ENCODE data around the gene IQSEC1. TPM values are rescaled to one million over a fixed set of nuclear protein-coding genes. Genes with fewer than 3 reads are reported as not detected.
A peak's percentile ranks its signal among the peaks of the same experiment; 100 is the strongest.

Gene IQSEC1
- total RNA-seq, 1 donor from 2014 or later = 31.3 TPM

DNA sequence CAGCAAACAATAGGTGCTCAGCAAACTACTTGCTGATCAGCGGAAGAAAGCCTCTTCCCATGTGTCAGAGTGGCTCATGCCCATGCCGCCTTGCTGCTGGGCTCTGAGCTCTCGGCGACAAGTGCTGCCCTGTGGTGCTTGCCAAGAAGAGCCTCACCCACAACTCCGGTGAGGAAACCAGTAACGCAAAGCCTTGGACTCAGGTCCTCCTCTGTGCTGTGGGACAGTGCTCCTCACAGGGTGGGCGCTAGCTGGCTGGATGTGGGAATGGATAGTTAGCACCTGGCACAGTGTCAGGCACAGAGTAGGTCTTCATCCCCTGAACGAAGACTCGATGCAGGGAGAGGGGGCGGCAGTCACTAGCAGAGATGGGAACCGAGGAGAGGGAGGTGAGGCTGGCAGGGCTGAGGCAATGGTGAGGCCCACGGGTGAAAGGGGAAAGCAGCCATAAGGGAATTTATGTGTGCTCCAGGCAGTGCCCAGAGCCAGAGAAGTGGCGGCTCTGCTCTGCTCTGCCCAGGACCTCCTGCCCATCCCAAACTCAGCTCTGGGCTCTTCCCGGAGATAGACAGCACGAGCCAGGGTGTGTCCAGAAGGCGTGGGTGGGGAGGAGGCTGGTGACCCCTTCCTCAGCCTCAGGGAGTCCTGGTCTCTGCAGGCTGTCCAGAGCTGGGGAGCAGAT, 55.7 kb downstream of the IQSEC1 start:
- no peaks in the 10 kb centered on the region for H3K27me3 Mint-ChIP-seq (ENCODE audit: low read depth)
- no peaks in the 10 kb centered on the region for H3K36me3 Mint-ChIP-seq (ENCODE audit: low read depth)
- no peaks in the 10 kb centered on the region for H3K9me3 Mint-ChIP-seq
- H3K4me1 Mint-ChIP-seq = peaks cover 34% of the 10 kb centered on the region
- peak overlapping the region; percentile 39 for H3K27ac Mint-ChIP-seq (ENCODE audit: unreplicated experiment)
- TF ChIP-seq, protein P1, sequence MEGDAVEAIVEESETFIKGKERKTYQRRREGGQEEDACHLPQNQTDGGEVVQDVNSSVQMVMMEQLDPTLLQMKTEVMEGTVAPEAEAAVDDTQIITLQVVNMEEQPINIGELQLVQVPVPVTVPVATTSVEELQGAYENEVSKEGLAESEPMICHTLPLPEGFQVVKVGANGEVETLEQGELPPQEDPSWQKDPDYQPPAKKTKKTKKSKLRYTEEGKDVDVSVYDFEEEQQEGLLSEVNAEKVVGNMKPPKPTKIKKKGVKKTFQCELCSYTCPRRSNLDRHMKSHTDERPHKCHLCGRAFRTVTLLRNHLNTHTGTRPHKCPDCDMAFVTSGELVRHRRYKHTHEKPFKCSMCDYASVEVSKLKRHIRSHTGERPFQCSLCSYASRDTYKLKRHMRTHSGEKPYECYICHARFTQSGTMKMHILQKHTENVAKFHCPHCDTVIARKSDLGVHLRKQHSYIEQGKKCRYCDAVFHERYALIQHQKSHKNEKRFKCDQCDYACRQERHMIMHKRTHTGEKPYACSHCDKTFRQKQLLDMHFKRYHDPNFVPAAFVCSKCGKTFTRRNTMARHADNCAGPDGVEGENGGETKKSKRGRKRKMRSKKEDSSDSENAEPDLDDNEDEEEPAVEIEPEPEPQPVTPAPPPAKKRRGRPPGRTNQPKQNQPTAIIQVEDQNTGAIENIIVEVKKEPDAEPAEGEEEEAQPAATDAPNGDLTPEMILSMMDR (conservative IDR thresholded peaks at IDR 0.05) = no peak
- H3K4me3 Mint-ChIP-seq = no peak overlapping the region
- no peak for DNase-seq (ENCODE audit: low read depth, low spot score)

DNA sequence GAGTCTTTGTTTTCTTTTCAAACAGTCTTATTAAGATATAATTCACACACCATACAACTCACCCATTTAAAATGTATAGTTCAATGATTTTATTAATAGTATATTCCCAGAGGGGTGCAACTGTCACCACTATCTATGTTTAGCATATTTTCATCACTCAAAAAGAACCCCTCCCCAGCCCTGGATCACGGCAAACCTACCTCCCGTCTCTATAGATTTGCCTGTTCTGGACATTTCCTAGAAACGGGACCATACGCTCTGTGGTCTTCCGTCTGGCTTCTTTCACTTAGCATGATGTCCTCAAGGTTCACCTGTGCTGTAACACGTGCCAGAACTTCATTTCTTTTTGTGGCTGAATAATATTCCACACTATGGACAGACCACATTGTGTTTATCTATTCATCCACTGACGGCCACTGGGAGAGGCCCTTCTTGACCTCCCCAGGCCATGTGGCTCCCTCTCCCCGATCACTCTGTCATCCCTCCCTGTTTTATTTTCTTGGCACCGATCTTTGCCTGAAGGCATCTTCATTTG, 56.4 kb downstream of the IQSEC1 start:
- Mint-ChIP-seq H3K4me3 (no peak overlapping the region), H3K4me1 (peaks cover 32% of the 10 kb centered on the region), H3K9me3 (no peaks in the 10 kb centered on the region), H3K27ac (ENCODE audit: unreplicated experiment) (no peak overlapping the region), H3K36me3 (ENCODE audit: low read depth) (no peaks in the 10 kb centered on the region), H3K27me3 (ENCODE audit: low read depth) (no peaks in the 10 kb centered on the region)
- TF ChIP-seq, protein P1 (conservative IDR thresholded peaks at IDR 0.05) = no peak
- DNase-seq (ENCODE audit: low read depth, low spot score) = no peak

DNA sequence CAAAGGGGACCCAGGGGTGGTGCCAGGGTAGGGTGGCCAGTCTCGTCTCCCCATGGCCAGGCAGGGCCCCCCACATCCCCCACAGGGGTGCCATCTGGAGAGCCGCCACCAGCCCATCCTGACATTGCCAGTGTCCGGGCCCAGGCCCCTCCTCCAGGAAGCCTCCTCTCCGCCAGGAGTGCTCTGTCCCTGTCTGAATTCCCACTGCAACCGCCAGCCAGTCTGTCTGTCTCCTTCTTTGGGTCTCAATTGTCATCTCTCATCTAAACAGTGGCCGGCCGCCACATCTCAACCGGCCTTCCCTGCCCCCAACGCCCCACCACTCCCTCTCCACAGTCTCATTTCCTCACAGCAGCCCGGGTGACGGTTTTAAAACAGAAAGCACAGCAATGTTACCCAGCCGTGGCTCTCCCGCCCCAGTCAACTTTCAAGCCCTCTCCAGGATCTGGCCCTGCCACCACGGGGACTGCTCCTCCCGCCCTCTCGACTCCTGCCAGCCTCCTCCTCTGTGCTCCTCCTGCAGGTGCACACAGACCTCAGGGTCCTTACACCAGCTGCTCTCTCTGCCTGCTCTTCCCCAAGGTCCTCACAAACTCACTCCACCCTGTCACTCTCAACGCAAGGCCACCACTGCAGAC, 57.0 kb downstream of the IQSEC1 start:
- peaks cover 30% of the 10 kb centered on the region for H3K4me1 Mint-ChIP-seq
- H3K9me3 Mint-ChIP-seq = no peaks in the 10 kb centered on the region
- H3K27me3 Mint-ChIP-seq (ENCODE audit: low read depth) = no peaks in the 10 kb centered on the region
- no peak overlapping the region for H3K4me3 Mint-ChIP-seq
- DNase-seq (ENCODE audit: low read depth, low spot score) = no peak
- H3K36me3 Mint-ChIP-seq (ENCODE audit: low read depth) = no peaks in the 10 kb centered on the region
- H3K27ac Mint-ChIP-seq (ENCODE audit: unreplicated experiment) = peak overlapping the region; percentile 76
- TF ChIP-seq, protein P1 (conservative IDR thresholded peaks at IDR 0.05) = no peak

DNA sequence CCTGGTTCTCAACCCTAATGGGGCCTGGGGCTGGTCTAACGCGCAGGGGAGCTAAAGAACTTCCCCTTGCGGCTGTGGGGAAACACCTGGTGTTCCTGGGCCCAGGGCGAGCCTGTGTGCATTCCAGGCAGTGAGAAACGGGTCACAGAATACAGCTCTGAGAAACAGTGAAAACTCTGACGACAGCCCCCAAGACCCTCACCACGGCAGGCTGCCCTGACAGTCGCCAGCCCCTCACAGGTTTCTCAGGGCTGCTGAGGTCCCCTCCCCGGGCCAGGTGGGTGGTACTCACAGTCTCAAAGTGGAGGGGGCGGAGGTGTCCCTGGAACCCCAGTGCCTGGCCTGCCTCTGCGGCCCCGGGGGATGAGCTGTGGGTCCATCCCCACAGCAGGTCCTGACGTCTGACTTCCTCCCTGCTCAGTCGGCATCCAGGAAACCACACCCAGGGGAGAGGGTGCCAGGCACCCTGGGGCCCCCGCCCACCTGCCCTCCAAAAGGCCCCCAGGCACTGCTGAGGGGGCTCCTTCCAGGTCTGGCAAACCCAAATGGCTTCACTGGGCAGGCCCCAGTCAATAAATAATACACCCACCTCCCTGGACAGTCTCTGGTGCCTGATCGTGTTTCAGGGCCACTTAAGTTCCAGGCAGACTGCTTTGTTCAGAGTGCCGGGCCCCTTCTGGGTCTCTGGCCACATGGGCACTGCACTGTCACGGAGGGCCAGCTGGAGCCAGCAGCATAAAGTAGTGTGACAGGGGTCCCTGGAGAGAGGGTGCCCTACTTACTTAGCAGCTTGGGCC, 57.7 kb downstream of the IQSEC1 start:
- TF ChIP-seq, protein P1 (conservative IDR thresholded peaks at IDR 0.05) = no peak
- no peak overlapping the region for H3K4me3 Mint-ChIP-seq
- no peak for DNase-seq (ENCODE audit: low read depth, low spot score)
- H3K36me3 Mint-ChIP-seq (ENCODE audit: low read depth) = no peaks in the 10 kb centered on the region
- no peak overlapping the region for H3K27ac Mint-ChIP-seq (ENCODE audit: unreplicated experiment)
- H3K9me3 Mint-ChIP-seq = no peaks in the 10 kb centered on the region
- peaks cover 26% of the 10 kb centered on the region for H3K4me1 Mint-ChIP-seq
- no peaks in the 10 kb centered on the region for H3K27me3 Mint-ChIP-seq (ENCODE audit: low read depth)

DNA sequence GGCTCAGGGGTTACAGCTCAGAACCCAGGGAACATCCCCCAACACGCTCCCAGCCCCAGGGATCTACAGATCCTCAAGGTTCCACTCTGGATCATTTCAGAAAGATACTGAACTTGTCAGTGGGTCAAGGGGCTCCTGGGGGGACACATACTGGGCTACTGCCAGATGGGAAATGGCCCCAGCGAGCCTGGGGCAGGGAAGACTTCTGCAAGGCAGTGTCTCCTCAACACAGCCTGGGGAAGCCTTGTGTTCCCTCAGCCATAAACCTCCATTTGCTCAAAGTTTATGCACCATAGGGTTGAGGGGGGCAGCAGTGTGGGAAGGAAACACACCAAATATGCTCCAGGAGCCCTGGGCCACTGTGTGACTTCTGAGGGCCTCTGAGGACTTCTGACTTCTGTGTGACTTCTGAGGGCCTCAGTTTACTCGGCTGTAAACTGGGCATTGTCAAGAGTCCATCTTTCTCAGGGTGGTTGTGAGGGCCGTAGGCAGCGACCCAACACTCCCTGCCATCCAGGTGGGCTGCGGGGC, 58.4 kb downstream of the IQSEC1 start:
- Mint-ChIP-seq H3K4me1 (peaks cover 23% of the 10 kb centered on the region), H3K4me3 (no peak overlapping the region), H3K9me3 (no peaks in the 10 kb centered on the region), H3K36me3 (ENCODE audit: low read depth) (no peaks in the 10 kb centered on the region), H3K27ac (ENCODE audit: unreplicated experiment) (no peak overlapping the region), H3K27me3 (ENCODE audit: low read depth) (peaks cover 1% of the 10 kb centered on the region)
- DNase-seq (ENCODE audit: low read depth, low spot score) = no peak
- TF ChIP-seq, protein P1 (conservative IDR thresholded peaks at IDR 0.05) = no peak
